Effector CD4-positive, alpha-beta T cell (primary cell): ENCODE measurements around the gene SYNE1.

Source experiments
- DNase-seq: peaks from one replicate; pipeline ENCODE4 v3.0.0-alpha.2; 2020

SYNE1 gene

DNA sequence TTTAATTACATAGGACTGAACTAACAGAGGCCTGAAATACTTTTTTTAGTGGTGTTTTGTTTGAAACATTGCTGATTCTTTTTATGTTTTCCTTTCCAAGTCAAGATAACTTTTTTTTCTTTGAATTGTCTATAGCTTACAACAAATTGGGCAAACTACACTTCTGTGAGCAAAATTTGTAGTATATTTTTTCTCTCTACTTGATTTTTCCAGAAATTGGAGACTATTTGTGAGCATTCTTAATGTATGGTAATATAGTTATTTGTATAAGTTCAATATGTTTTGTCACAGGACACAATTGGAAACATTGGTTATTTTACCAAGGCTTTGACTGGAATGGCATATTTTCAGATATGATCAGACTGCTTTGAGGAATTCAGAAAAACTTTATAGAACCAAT, 216.5 kb downstream of the SYNE1 start:
- no peak for DNase-seq

DNA sequence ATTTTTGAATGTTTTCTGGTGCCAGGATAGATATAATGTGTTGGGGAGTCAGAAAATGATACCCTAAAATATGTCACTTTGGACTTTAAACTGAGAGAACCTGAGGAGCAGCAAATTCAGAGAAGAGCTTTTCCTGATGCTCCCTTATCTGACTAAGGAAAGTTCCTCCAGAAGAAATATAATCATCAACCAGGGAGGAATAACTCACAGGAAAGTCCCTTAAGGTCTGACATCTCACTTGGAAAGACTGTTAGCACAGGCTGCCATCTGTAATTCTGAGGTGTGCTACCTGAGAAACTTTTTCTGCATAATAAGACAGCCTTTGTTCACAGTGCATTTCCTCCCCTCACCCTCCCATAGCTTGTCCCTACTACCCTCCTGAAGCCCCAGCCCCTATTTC, 218.6 kb downstream of the SYNE1 start:
- no peak for DNase-seq

DNA sequence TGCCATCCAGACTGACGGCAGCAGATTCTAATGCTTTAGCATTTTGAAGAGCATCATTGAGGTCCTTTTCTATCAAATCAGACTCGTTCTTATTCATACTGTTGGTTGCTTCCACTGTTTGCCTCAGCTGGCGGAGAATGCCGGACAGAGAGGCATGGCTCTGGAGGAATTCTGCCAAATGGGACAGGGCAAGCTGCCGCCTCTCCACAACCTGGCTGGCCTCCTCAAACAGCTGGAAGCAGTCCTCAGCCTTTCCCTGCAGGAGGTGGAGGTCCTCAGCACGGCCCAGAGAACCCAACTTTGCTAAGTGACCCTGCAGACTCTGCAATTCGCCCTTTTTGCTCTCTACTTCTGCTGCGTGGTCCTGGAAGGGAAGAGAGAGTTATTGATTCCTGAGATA, 220.5 kb downstream of the SYNE1 start:
- no peak for DNase-seq

DNA sequence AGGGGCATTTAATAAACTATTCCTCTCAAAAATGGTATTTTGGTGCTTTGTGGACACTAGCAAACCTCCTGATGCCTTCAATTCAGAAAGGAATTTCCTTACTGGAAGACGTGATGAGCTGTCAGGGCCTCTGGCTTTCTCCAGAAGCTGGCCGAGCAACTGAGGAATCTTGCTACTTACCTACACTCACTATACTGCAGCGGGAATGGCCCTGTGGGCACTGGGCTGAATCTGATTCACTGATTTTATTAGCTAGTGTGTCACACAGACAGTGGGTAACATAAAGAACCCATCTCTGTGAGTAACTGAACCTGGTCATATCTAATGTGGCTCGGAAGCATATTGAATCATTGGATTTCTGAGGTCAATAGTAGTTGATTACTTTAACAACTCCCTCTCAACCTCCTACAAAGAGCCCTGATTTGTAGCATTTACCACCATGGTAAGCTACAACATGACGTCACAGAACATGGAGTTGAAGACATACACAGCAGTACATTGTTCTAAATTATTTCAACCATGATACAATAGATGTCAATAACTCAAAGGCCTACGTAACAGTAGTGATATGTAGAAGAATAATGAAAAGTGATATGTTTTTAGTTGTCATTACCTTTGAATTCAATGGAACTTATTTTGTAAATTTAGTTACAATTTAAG, 232.1 kb downstream of the SYNE1 start:
- DNase-seq, result no peak

DNA sequence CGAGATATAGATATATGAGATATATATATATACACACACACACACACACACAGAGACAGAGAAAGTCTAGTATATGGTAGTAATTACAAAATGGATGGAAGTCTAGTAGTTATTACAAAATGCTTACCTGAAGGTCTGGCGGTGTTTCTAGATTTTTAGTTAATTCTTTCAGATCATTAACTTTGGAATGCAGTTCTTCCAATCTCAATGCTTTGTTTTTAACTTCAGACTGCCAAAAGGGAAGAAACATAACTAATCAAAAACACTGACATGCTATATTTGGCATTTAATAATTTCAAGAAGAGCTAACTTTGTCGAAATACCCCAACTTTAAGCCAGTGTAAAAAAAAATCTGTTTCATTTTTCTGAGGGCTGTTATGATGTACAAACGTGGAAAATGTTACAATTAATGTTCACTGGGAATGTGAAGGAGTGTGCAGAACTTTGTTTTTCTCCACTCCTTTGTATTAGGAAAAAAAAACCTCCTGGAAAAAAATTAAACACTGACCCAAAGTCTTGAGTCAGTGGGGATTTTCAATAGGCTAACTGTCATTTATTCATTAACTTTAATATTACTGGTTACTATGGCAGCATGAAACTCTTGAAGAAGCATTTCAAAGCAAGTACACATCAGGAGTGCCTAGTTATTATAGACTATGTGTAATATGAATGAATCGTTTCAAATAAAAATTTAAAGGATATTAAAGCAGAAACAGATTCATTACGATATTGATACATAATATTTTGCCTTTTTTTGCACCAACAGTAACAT, 232.9 kb downstream of the SYNE1 start:
- DNase-seq, result no peak

DNA sequence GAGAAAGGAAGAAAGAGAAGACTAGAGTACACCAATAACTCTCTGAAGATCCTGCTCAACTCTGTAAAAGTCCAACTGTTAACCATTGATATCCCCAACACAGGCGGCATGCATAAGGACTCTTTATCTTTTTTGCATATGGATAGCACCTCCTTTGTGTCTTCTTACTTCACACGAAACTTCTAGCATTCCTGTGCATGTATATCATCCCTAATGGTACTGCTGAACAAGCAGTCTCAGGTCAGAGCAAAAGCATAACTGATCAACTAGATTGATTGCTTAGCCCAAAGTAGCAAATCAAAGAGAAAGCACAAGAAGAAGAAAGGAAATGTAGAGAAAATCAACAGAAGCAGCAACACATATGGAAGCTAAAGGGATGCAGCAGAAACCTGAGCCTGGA, 234.4 kb downstream of the SYNE1 start:
- no peak for DNase-seq

DNA sequence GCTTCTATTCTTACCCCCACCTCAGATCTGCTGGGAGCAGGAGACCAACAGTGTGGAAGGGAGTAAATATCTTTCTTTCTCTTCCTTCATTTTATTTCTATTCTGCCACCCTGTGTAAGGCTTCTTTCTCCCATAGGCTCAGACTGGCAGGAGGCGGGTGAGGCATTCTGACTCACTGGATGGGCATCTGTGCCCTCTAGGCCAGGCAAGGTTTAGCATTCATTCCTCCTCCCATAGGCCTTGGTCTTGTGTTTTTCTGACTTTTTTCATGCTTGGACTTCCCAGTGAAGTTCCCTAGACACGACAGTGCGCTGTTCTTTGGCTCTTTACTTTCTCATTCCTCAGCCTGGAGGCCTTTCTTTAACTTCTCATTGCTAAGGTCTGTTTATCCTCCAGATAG, 235.2 kb downstream of the SYNE1 start:
- no peak for DNase-seq

DNA sequence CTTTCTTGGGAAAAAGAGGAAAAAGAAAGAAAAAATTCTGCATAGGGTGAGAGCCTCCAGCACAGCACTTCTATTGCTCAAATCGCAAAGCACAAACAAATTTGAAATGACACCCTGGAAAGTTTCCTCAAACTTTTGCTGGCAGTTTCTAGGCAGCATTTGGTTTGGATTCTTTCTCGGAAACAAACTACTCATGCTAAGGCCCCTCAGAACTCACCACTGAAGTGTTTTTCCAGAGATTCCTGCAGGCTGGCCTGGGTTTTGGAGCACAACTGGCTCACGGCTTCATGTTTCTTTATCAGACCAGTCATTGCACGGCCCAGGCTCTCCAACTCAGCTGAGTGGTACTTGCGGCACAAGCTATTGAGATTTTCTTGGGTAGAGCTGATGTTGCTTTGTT, 237.8 kb downstream of the SYNE1 start:
- no peak for DNase-seq

DNA sequence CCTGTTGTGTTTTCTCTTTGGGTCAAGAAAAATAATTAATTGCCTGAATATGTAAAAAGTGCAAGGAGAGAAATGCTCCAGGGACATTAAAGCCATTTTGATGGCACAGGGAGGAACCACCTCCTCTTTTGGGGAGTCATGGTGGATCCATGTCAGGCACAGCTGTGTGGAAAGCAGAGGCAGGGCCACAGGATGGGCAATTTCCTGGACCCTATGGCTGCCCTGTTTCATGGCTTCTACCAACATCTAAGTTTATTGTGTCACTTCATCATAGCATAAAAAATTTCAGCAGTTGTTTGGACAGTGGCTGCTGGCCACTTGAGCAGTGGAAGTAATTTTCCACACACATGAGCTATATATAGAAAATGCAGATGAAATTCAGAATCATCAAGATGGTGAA, 238.2 kb downstream of the SYNE1 start:
- no peak for DNase-seq

DNA sequence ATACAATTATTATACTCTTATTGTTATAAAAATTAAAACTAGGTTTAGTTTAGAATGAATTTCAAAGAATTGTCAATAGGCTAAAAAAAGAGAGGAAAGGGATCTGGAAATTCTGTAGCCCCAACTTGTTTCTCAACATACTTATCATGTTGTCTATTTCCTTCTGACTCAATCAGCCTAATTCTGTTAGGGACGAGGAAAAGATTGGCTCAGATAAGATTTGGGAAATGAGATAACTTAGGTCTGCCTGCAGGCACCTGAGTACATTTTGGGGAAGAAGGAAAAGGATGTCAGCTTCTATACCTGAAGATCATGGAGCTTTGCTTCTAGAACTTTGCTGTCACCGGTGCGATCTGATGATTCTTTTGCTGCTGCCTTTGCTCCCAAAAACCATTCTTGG, 238.8 kb downstream of the SYNE1 start:
- no peak for DNase-seq

DNA sequence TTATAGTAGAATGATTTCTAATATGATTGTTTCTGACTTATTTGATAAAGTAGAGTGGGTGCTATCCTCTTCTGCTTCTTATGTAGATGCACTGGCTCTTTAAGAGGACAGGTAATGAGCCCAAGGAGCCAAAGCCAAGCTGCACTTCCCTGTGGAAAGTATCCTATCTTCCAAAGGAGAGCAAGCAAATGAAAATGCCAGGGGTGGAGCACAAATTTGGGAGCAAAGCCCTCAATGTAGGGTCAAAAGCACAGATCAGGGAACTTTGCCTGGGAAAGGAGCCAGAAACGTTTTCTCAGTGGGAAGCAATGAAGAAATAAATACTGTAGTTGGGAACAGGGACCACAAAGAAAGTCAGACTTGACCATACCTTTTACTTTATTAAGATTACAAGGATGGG, 242.9 kb downstream of the SYNE1 start:
- no peak for DNase-seq

DNA sequence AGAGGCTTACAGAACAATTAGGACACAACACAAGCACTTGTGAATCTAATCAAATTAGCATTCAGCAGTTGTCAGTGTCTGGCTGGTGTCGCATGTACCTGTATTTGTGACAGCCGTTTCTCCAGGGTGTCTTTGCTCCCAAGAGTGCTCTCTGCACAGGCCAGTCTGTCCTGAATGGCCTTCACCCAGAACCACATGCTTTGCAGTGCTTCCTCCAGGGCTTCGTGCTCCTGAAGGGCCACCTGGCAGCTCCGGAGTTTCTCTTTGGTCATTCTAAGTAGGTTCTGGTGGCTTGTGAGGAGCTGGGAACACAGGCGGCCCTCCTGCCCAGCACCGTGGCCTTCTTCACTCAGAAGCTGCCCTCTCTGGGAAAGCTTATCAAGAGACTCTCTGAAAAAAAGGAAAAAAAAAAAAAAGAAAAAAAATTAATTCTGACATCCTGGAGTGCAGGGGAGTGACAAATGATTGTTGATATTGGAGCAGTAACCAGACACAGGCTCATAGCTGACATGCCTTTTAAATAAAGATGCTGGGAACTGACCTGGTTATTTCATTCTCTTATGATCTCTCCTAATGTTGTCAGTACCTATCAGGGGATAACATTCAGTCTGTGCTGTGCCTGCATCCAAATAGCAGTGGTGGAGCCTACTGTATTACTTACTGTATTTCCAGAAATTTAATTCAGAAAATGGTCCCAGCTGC, 245.8 kb downstream of the SYNE1 start:
- no peak for DNase-seq

DNA sequence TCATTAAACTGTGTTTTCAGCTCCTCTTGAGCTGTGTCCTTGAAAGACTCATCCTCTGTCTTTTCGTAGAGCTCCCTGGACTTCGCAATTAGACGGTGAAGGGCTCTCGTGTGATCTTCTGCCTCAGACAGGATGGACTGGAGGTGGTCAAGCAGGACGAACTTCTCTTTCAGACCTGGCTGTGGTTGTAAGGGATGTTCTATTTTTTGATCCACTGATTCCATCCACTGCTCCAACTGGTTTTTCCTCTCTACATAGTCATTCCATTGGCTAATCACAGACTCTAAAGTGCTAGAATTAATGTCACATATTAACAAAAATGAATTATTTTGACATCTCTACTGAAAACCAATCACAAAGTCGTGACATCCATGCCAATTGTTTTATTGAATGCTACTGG, 250.1 kb downstream of the SYNE1 start:
- DNase-seq, result no peak

DNA sequence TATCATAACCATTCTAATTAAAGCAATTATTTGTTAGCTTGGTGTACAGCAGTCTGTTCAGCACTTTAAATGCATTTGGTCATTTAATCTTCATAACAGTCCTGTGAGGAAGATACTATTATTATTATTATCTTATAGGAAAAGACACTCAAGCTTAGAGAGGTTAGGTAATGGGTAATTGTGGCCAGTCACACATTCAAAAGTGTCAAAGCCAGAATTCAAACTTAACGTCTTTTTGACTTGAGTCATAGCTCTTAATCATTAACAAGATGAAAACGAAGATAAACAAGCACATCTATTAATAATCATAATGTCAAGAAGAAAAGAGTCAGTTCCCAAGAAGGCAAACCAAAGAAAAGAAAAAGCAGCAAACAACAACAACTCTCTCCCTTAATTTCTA, 251.0 kb downstream of the SYNE1 start:
- no peak for DNase-seq

DNA sequence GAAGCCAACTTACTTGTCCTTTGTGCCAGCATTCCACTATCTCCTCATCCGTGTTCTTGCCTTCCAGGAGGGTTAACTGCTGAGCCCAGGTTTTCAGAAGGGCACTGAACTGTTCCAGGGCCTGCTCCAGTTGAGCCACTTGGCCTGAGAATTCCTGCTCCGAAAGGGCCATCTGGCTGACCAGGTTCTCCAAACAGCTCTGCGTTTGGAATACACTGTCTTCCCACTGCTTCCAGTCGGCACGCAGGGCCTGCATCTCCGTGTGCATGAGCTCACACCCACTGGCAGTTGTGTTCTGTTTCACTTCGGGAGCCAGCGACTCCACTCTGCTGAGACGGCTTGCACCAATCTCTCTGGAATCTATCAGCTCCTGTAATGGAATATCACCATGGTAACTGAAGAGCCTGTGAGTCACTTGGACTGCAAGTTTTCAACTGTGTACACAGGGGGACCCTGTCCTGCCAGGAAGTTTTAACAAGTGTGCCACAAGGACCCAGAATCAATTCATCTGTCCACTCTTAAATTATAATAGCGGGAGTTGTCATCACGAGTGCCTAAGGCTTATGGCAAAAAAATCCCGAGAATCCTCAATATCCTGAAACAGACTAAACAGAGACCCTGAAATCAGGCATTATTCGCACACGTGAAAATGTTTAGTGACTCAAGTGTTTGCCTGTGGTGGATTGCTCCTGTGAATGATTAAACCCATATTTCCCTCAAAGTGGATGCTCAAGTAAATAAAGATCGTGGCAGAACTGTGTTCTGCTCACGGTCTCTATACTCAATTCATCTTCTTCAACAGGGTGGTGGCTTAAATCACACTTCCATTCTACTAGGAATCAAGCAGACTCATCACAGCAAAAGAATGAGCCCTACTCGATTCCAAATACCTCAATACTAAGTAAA, 255.9 kb downstream of the SYNE1 start:
- DNase-seq, result no peak

DNA sequence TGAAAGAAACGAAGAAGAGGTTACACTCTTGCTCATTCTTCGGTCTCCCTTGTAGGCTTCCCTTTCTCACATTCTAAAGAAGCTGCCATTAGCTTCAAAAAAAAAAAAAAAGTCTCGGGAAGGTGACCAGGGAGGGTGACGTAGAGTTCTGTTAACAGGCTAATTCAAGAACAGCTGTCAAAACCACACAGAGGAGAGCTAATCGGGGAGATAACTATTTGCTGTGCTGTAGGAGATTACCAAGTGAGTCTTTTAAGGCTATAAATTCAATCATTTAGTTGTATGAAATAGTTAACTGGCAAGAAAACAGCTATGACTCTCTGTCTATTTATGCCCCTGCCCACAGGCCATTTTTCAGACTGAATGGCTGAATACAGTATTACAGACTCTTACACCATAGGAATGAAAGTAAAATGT, 256.8 kb downstream of the SYNE1 start:
- DNase-seq, result no peak

DNA sequence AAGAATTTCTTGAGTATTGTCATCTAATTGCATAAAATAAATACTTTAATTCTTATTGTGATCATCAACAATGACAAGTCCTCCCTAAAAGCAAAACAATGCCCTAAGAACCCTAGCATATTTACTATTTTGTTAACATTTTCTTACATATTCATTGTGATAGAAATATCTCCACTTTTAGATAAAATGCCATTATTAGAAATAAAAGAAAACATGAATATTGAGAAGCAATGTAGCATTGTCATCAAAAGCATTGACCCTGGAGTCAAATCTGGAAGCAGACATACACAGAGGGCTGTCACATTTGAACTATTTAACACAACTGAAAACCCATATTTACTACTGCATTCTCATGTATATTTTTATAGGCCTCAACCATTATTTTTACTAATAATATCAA, 257.7 kb downstream of the SYNE1 start:
- DNase-seq, result no peak

DNA sequence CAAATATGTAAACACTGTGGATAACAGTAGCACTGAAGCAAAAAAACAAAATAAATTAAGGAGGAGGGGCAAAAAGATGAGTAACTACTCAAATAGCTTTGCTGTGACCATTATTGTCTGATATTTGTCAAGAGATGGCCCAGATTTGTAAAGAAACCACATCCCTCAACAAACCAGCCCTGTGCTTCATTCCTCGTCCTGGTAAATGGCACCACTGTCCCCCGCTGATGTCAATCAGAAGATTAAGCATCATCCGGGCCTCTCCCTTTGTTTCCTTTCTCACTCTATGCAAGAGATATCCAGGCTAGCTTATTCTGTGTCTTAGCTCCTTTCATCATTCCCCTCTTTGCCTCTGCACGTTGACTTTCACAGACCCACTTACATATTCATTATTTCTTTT, 259.0 kb downstream of the SYNE1 start:
- no peak for DNase-seq

DNA sequence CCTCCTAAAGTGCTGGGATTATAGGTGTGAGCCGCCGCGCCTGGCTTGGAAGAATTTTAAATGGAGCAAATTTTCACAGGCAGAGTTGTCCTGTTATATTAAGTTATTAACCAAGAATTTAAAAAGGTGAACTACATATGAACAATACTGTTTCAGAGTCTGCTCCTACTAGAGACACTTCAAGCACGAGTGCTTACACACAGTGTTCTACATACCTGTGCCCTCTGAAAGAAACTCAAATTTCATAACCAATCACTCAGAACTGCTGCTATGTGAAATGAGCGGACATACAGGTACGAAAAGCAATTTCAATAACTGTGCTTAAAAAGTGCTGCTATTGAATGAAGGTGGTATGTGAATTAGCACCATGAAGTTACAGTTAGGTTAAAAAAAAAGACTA, 262.0 kb downstream of the SYNE1 start:
- DNase-seq, result no peak

DNA sequence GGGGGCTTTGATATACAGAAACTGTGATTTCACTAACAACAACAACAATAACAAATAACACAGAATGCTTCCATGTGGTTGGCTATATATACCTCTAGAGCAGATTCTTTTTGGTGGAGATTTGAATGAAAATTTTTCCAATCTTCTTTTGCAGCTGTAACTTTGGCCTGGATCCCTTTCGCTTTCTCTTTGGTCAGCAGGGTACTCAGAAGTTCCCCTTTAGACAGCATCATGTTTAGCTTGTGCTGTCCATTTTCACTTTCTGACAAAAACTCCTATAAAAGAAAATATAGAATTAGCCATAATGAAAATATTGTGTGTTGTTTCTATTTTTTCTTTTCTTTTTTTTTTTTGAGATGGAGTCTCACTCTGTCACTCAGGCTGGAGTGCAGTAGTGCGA, 264.2 kb downstream of the SYNE1 start:
- no peak for DNase-seq

DNA sequence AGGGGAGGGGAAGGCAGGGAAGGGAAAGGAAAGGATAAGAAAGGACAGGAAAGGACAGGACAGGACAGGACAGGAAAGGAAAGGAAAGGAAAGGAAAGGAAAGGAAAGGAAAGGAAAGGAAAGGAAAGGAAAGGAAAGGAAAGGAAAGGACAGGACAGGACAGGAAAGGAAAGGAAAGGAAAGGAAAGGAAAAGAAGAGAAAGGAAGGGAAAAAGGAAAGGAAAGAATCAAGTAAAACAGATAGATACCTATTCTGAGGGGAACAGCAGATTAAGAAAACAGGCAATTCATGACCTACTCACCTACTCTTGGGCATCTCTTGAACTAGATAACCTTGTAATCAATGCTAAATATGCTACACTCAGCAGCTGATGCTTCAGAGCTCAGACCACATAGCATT, 265.4 kb downstream of the SYNE1 start:
- no peak for DNase-seq

DNA sequence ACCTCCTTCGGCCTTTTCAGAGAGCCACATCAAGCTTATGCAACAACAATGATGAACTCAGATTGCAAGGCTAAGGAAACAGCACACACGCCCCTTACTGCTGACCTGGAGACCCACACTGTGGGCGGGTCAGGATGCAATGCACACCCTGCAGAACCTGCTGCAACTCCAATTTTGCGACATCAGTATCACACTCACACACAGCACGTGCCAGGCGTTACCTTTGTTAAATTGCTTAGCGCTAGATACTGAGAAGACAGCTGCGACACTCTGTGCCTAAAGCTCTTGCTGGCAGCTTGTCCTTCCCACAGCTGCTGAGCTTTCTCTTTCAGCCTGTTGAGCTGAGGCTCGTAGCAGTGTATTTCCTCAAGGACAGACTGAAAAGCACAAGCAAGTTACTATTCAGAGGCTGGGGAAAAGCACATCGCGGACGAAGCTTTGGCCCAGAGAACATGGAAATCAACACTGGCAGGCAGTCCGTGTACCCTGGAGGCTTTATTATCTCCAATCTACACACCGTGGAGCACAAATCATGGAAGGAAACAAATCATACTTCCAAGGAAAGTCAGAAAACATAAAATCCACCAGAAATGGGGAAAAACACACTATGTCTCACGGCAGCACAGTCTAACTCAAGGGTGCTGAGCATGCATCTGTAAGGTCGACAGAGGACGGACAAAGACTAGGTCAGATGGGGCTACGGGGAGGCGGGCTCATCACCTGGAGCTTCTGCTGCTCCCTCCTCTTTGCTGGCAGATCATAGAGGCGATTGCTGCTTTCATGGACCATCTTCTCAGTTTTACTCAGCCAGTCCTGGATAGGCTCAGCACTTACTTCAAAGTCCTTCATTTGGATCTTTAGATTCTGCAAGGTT, 268.2 kb downstream of the SYNE1 start:
- DNase-seq, result no peak
